HepG2 (cell line): Measurements from ENCODE around the gene FOSL2. TPM values are rescaled to one million over a fixed set of nuclear protein-coding genes. Genes with fewer than 3 reads are reported as not detected.

Experiments
- ATAD3A ChIP-seq: sonication (generic); formaldehyde crosslinking; IDR thresholded peaks from 2 replicates; pipeline ENCODE4 v1.4.0; 2020; ENCODE audit warnings: missing genetic modification reagents
- ATRX ChIP-seq: sonication (generic); formaldehyde crosslinking; IDR thresholded peaks from 2 replicates; pipeline ENCODE4 v1.4.0; 2020; ENCODE audit warnings: missing genetic modification reagents, borderline replicate concordance
- ISL2 ChIP-seq: sonication (generic); formaldehyde crosslinking; IDR thresholded peaks from 2 replicates; pipeline ENCODE4 v1.5.0; 2020; ENCODE audit warnings: missing genetic modification reagents
- MED1 ChIP-seq: sonication (generic); formaldehyde crosslinking; IDR thresholded peaks from 2 replicates; pipeline ENCODE4 v1.4.0; 2020; ENCODE audit warnings: missing genetic modification reagents
- RFX1 ChIP-seq: fragments of 450-650 bp; IDR thresholded peaks from 2 replicates; pipeline ENCODE4 v1.6.1; 2017
- SAP130 ChIP-seq: IDR thresholded peaks from 2 replicates; pipeline ENCODE4 v1.6.1; 2016; ENCODE audit warnings: low read depth
- SIN3A ChIP-seq: IDR thresholded peaks from 2 replicates; pipeline ENCODE4 v1.6.1; 2011; ENCODE audit warnings: low read depth, mild to moderate bottlenecking, control low read depth, low read length, borderline replicate concordance
- ZNF468 ChIP-seq: sonication (generic); formaldehyde crosslinking; IDR thresholded peaks from 2 replicates; pipeline ENCODE4 v1.8.0; 2022; ENCODE audit warnings: mild to moderate bottlenecking, moderate library complexity, missing genetic modification reagents
- ZNF768 ChIP-seq: sonication (generic); formaldehyde crosslinking; IDR thresholded peaks from 2 replicates; pipeline ENCODE4 v1.4.0; 2020; ENCODE audit warnings: missing genetic modification reagents
- ZSCAN30 ChIP-seq: sonication (generic); formaldehyde crosslinking; IDR thresholded peaks from 2 replicates; pipeline ENCODE4 v1.5.0; 2020; ENCODE audit warnings: mild to moderate bottlenecking, missing genetic modification reagents
- polyA plus RNA-seq, 8 experiments: library from polyadenylated mRNA; depleted of rRNA in 3 of 8; stranded (reverse) in 7 of 8; unstranded in 1 of 8; fragments of >200 nt; fragmentation: Illumina TruSeq in 4 of 8; extraction: Trizol in 4 of 8; gene quantifications; 2 replicates each; pipeline versions ENCODE4 v1.2.1 to v1.2.3, GENCODE V29; 2011 to 2016; ENCODE audit warnings: low read depth in 4 of 8, missing spikeins in 1 of 8, mixed read lengths in 1 of 8; ENCODE audit not compliant: insufficient read depth in 1 of 8
- total RNA-seq, 5 experiments: library from RNA; depleted of rRNA; stranded (reverse); fragments of >200 nt; fragmentation: Illumina TruSeq; extraction: Trizol; gene quantifications; 2 replicates each; pipeline ENCODE4 v1.2.3, GENCODE V29; 2016; ENCODE audit warnings: low read depth in 1 of 5
- TF ChIP-seq, protein P1 (sequence below): IDR thresholded peaks from 2 replicates; pipeline ENCODE4 v1.4.0; 2020; ENCODE audit warnings: mild to moderate bottlenecking, missing genetic modification reagents
- TF ChIP-seq, protein P2 (sequence below): sonication (generic); formaldehyde crosslinking; IDR thresholded peaks from 2 replicates; pipeline ENCODE4 v1.5.0; 2020; ENCODE audit warnings: missing genetic modification reagents
- TF ChIP-seq, protein P3 (sequence below), 2 experiments: fragments of 450-650 bp in 1 of 2; sonication (generic) in 1 of 2; formaldehyde crosslinking in 1 of 2; IDR thresholded peaks; 2 replicates each; pipeline versions ENCODE4 v1.6.1 to v1.8.0; 2016 to 2022; ENCODE audit warnings: antibody characterized with exemption in 1 of 2, mild to moderate bottlenecking in 1 of 2, missing genetic modification reagents in 1 of 2

FOSL2 gene
- total and polyA plus RNA-seq, 2 of the 13 experiments (the other 11 are each of a cell fraction or from before 2014, with no cell fraction given): 3.4 to 18.1 TPM

DNA sequence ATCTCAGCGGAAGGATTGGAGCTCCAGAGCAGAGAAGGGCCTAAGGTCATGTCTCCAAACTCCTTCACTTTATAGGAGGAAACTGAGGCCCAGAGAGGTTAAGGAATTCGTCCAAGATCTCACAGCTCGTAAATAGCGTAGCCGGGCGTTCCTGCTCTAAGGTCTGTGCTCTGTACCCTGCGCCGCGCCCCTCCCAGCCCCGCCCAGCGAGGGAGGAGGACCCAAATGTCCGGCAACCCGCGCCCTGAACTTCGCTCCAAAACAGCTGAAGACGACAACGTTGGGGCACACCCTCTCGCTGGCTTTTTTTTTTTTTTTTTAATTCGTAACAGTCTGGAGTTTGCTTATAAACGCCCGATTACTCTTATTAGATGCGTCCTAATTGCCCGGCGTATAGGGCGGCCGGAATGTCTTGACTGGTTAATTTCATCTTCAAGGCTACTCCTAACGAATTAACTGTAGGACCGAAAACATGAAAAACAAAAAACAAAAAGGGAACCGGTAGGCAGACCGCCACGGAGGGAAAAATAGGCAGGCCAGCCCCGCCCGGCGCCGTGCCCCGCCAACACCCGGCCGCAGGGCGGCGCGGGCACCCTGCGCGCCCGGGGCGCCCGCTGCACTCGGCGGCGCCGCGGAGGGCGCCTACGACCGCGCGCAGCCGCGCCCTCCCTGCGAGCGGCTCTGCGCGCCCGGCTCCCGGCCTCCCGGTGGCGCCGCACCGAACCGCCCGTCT is 928 bp upstream of the FOSL2 start (continued):
- TF ChIP-seq, protein P1, sequence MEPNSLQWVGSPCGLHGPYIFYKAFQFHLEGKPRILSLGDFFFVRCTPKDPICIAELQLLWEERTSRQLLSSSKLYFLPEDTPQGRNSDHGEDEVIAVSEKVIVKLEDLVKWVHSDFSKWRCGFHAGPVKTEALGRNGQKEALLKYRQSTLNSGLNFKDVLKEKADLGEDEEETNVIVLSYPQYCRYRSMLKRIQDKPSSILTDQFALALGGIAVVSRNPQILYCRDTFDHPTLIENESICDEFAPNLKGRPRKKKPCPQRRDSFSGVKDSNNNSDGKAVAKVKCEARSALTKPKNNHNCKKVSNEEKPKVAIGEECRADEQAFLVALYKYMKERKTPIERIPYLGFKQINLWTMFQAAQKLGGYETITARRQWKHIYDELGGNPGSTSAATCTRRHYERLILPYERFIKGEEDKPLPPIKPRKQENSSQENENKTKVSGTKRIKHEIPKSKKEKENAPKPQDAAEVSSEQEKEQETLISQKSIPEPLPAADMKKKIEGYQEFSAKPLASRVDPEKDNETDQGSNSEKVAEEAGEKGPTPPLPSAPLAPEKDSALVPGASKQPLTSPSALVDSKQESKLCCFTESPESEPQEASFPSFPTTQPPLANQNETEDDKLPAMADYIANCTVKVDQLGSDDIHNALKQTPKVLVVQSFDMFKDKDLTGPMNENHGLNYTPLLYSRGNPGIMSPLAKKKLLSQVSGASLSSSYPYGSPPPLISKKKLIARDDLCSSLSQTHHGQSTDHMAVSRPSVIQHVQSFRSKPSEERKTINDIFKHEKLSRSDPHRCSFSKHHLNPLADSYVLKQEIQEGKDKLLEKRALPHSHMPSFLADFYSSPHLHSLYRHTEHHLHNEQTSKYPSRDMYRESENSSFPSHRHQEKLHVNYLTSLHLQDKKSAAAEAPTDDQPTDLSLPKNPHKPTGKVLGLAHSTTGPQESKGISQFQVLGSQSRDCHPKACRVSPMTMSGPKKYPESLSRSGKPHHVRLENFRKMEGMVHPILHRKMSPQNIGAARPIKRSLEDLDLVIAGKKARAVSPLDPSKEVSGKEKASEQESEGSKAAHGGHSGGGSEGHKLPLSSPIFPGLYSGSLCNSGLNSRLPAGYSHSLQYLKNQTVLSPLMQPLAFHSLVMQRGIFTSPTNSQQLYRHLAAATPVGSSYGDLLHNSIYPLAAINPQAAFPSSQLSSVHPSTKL: 0 out of 2 replicates have a peak, but pooled peaks have one; percentile 40
- no peak for TF ChIP-seq RFX1
- TF ChIP-seq, protein P2, sequence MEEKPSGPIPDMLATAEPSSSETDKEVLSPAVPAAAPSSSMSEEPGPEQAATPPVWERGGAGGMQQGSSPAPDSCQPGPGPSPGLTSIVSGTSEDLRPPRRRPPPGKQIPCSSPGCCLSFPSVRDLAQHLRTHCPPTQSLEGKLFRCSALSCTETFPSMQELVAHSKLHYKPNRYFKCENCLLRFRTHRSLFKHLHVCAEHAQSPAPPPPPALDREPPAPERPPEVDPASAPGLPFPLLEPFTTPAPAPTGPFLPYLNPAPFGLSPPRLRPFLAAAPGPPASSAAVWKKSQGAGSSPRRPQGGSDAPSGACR (CRISPR knock-in tag): peak; percentile 92; the same call in 1 of the 2 replicates
- TF ChIP-seq, protein P3, sequence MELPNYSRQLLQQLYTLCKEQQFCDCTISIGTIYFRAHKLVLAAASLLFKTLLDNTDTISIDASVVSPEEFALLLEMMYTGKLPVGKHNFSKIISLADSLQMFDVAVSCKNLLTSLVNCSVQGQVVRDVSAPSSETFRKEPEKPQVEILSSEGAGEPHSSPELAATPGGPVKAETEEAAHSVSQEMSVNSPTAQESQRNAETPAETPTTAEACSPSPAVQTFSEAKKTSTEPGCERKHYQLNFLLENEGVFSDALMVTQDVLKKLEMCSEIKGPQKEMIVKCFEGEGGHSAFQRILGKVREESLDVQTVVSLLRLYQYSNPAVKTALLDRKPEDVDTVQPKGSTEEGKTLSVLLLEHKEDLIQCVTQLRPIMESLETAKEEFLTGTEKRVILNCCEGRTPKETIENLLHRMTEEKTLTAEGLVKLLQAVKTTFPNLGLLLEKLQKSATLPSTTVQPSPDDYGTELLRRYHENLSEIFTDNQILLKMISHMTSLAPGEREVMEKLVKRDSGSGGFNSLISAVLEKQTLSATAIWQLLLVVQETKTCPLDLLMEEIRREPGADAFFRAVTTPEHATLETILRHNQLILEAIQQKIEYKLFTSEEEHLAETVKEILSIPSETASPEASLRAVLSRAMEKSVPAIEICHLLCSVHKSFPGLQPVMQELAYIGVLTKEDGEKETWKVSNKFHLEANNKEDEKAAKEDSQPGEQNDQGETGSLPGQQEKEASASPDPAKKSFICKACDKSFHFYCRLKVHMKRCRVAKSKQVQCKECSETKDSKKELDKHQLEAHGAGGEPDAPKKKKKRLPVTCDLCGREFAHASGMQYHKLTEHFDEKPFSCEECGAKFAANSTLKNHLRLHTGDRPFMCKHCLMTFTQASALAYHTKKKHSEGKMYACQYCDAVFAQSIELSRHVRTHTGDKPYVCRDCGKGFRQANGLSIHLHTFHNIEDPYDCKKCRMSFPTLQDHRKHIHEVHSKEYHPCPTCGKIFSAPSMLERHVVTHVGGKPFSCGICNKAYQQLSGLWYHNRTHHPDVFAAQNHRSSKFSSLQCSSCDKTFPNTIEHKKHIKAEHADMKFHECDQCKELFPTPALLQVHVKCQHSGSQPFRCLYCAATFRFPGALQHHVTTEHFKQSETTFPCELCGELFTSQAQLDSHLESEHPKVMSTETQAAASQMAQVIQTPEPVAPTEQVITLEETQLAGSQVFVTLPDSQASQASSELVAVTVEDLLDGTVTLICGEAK (IDR thresholded peaks at IDR 0.05): no peak
- TF ChIP-seq, protein P3 (CRISPR knock-in tag; IDR thresholded peaks at IDR 0.05): no peak; the same call in 1 of the 2 replicates
- TF ChIP-seq ISL2 (CRISPR knock-in tag): no peak
- TF ChIP-seq ATAD3A (CRISPR knock-in tag): no peak
- peak; percentile 84 for TF ChIP-seq SAP130 (CRISPR knock-in tag)
- 0 out of 2 replicates have a peak, but pooled peaks have one; percentile 5 for TF ChIP-seq ZSCAN30
- TF ChIP-seq ZNF768 (CRISPR knock-in tag): peak; percentile 94
- TF ChIP-seq ZNF468 (CRISPR knock-in tag): 0 out of 2 replicates have a peak, but pooled peaks have one; percentile 62
- TF ChIP-seq ATRX: no peak
- peak; percentile 63; the same call in 1 of the 2 replicates for TF ChIP-seq SIN3A
- peak; percentile 32; the same call in 1 of the 2 replicates for TF ChIP-seq MED1 (CRISPR knock-in tag)
